HG02610 (cell line): Measurements from ENCODE around the gene AKAP8L.

Experiments
- ATAC-seq: cut with Tn5 transposase; IDR thresholded peaks from one replicate; pipeline ENCODE4 v1.9.1; 2021; ENCODE audit warnings: mild to moderate bottlenecking, moderate library complexity; ENCODE audit not compliant: unreplicated experiment

Gene AKAP8L

DNA sequence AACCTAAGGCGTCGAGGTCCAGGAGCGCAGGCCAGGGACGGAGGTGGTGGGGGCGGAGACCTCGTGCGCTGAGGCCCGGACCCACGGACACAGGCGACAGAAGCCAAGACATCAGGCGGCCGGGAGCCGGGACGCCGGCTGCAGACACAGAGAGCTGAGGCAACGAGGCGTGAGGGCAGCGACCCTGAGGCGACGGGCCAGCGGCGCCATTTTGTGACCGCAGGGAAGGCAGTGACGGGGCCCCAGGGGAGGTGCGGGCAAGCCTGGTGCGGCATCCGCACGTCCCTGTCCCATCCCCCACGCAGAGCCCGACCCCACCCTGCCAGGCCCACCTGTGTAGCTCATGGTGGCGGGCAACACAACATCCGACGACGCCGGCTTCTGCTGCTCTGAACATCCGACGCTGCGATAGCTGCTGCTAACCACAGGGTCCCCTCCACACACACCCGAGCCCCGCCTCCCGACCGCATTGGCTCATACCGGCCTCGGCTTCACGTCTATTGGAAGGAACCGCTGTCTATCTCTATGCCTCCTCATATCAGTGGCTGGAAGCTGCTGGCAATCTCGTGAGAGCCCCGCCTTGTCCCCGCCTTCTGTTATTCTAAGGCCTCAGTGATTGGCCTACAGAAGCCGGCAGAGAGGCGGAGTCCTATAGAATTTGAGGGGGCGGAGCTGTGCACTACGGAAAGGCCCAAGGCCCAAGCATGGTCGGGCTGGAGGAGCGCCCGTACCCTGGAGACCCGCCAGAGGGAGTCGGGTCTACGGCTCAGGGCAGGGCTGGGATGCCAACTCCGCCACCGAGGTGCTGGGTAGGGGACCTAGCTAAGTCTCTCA, at the start of gene AKAP8L:
TSS of gene AKAP8L (minus strand) at position 410 of the 834 bp plus-strand sequence. CDS start at position 345, 65 bp downstream.
- peak; percentile 96 for ATAC-seq

- no peak for ATAC-seq
Observed at GRCh38 chr19:15467734-15468214, 49.0 kb upstream of the AKAP8L start.

GRCh38 chr19:15466851-15467733, 48.3 kb upstream of the AKAP8L start:
- ATAC-seq: peak; percentile 51

DNA sequence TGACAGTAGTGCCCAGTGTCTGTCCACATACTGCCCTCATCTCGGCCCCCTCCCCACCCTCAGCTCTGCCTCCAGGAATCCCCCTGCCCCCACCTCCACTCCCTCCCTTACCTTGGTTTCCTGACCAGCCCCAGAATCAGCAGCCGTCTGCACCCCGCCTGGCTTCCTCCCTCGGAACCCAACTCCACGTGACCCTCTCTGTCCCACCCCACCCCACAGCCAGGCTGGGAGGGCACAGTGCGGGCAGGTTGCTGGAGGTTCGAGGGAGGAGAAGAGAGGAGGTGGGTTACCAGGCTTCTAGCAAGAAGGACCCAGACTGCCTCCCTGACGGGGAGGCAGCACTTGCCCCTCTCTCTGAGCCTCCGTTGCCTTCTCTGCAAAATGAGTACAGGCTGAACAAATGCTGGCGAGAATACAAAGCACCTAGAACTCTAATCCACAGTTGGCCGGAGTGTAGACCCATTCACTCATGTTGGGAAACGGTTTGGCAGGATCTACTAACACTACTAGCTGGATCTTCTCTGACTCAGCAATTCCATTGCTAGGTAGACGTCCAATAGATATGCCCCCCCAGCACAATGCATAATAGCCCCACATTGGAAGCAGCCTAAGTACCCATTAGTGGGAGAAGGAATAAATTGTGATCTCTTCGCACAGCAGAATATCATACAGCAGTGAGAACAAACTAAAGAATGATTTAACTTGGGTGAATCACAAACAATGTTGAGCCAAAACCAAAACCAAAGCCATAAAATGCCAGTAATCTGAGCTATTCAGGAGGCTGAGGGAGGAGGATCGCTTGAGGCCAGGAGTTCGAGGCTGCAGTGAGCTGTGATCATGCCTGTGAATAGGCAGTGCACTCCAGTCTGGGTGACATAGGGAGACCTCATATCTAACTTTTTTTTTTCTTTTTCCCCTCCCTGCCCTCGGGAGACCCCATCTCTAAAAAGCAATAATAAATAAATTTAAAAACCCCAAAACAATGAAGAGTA, 45.9 kb upstream of the AKAP8L start, which contains the start of gene RASAL3:
TSS of gene RASAL3 (minus strand) at position 151 of the 992 bp plus-strand sequence. CDS start 186 bp downstream, outside the sequence.
- peak; percentile 42 for ATAC-seq

DNA sequence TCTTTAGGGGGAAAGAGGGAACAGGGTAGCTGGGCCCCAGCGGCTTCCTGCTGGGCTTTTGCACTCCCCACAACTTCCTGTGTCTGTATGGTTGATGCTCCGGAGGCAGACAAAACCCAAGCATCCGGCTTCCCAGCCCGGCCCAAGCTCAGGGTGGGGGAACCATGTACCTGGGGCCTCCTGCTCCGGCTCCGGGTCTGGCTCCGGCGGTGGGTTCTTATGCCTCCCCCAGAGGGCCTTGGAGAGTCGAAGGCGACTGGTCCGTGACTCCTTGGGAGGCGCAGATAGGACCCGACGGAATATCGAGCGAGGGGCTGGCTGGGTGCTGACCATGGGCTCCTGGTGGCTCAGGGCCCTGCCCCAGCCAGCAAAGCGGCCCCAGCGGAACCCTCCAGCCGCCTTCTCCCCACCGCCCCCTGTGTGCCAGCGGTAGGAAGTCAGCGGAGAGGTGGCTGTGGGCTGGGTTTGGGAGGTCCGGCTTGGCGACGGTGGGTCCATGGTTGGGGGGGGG, 45.1 kb upstream of the AKAP8L start:
- peak; percentile 45 for ATAC-seq

GRCh38 chr19:15461694-15462093, 42.9 kb upstream of the AKAP8L start:
- ATAC-seq: no peak

- ATAC-seq: no peak
Observed at GRCh38 chr19:15457701-15458484, 39.1 kb upstream of the AKAP8L start.

DNA sequence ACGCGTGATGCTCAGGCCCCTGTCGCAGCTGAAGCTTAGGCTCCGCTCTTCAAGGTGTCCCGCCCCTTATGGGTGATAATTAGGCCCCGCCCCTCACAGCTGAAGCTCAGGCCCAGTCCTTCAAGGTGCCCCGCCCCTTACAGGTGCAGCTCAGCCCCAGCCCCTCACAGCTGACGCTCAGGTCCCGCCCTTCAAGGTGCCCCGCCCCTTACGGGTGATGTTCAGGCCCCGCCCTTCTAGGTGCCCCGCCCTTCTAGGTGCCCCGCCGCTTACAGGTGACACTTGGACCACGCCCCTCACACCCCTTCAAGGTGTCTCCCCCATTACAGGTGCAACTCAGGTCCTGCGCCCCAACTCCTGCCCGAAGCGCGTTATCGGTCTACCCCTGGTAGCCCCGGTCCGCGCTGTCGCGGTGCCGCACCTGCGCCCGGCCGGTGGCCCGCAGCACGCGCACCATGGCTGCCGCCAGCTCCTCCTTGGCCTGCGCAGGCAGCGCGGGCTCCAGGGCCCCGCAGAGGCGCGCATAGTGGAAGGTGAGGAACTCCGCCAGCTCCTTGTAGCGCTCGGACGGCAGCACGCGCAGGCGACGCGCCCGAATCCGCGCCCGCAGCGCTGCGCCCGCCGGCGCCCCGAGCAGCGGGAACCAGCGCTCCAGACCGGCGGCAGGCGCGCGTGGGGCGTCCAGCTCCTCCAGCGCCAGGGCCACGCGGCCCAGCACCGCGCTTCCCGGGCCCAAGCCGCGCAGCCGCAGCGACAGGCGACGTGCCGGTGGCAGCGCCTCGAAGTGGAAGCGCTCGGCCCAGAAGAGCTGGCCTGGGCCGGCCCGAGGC, 38.3 kb upstream of the AKAP8L start:
- ATAC-seq: no peak

DNA sequence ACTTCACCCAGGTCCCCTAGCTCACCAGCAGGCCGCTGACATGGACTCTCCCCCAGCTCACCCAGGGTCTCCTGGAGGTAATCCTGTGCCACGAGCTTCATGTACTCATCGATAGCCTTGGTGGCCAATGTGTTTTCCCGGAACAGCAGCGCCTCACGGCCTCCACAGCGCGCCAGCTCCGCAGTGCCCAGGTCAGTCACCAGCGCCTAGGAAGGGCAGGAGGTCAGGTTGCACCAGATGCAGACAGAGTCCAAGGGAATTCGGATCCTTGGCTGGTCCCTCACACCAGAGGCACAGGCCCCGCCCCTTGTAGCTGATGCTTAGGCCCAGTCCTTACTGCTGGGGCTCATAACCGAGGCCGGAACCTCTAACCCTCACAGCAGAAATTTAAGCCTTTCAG, 37.7 kb upstream of the AKAP8L start:
- no peak for ATAC-seq

GRCh38 chr19:15455996-15456395, 37.2 kb upstream of the AKAP8L start:
- ATAC-seq: no peak

DNA sequence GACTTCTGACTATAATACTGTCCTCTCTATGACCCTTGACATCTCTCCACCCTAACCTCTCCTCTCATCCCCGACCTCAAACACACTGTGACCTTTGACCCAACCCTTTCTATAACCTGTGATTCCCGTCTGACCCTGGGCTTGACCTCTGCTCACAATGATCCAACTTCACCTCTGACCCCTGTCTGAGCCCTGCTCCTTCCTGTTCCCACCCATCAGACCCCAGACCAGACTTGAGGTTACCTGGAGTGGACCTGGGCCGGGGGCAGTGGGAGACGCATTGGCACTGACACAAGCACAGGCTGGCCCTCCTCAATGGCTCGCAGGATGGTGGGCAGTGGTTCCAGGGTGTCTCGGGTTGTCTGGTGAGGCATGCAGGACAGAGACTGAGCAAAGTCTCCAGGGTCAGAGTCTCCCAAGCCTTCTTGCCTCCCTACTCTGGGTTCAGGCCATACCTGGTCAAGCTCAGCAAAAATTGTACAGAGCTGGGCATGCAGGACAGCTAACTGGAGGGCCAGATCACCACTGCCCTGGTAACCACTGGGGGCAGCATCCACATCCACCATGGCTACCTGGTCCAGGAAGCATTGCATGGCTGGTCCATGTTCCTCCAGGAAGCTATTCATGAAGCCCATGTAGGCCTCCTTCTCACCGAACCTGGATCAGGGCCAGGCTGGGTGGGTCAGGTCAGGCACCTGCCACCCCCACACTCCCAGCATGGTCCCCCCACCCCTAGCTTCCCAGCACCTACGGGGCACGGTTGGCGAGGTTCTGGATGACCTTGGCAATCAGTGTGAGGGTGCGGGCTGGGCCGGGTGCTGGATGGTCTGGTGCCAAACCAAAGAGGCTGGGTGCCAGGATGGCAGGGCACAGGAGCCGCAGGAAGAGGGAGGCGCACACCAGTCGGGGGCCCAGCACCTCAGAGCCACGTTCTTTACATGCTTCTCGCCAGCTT, 35.4 kb upstream of the AKAP8L start:
- no peak for ATAC-seq

- no peak for ATAC-seq
Observed at GRCh38 chr19:15453091-15453578, 34.3 kb upstream of the AKAP8L start.

GRCh38 chr19:15452111-15453047, 33.6 kb upstream of the AKAP8L start:
- no peak for ATAC-seq

DNA sequence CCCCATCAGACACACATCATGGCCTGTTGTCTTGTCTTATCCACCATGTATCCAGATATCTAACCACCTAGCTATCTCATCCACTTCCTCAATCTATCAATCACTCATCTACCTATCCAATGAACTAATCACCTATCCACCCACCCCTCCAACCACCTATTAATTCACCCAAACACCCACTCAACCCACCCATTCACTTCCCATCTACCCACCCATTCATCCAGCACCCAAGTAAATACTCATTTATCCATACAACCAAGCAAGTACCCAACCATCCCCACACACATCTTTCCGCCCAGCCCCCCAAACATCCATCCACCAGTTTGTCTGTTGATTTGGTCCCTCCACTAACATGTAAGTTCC, 31.7 kb upstream of the AKAP8L start:
- no peak for ATAC-seq

DNA sequence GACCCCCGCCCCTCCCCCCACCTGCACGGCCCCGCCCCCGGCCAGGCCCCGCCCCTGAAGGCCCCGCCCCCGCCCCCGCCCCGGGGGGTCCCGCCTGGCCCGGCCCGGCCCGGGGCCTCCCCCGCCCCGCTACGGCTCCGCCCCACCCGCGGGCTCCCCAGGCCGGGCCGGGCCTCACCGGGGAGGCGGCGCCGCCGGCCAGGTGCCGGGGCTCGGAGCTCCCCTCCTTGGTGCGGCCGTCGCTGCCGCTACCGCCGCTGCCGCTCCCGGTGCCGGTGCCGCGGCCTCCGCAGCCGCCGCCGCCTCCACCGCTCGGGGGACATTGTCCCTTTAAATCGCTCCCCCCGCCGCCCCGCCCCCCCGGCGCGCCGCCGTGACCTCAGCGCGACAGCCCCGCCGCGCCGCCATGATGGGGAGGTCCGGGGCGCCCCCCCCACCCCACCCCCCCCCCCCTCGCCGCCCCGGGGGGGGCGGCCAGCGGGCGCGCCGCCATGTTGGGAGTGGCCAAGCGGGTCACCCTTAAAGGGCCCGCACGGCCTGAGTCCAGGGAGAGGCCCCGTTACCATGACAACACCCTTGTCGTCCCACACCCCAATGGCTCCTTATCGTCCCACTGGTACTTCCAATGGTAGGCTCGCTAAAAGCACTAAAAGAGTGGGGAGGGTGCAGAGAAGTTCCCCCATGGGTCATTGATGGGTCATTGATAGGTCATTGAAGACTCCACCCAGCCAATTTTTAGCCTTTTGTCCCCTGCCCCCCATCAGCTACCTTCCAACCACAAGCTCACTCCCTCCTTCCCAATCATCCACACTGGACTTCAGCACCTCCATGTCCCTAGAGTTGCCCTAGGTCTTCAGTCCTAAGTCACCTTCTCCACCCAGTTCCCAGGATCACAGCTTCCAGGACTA, 31.1 kb upstream of the AKAP8L start, which contains the start of gene WIZ:
TSS of gene WIZ (minus strand) at position 337 of the 908 bp plus-strand sequence. CDS start 1,649 bp downstream, outside the sequence.
- ATAC-seq: peak; percentile 49
